ENCODE results near the gene MAG.

Gene MAG

DNA sequence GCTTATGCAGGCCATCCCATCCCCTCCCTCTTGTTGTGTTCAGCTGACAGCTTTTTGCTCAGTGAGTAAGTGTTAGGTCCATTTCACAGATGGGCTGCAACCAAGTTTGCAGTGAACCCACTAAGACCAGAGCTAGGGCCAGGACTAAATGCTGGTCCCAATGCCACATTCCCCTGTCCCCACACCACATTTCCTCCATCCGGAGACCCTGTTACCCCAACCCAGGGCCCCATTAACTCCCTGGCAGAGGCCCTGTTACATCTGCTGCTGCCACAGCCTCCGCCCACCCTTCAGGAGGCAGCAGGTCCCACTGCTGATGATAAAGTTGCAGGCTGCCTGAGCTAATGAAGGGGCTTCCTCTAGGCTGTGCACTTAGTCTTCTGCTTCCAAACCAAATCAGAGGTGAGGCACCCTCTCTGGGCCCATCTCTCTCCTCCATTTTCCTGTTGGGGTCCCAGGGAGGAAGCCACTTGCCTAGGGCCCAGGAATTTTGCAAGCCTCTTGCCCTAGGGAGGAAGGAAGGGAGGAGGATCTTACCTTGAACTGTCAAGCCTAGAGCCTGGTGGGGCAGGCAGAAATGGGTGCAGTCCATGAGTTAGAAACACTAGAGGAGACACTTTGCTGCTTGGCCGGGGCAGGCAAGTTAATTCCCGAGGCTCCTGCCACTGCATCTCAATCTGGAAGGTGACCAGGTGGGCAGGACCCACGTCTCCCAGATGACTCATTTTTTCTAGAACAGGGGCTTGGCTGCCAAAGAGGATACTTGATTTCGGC lies 26.6 kb upstream of the MAG start:
- no peak for DNase-seq

DNA sequence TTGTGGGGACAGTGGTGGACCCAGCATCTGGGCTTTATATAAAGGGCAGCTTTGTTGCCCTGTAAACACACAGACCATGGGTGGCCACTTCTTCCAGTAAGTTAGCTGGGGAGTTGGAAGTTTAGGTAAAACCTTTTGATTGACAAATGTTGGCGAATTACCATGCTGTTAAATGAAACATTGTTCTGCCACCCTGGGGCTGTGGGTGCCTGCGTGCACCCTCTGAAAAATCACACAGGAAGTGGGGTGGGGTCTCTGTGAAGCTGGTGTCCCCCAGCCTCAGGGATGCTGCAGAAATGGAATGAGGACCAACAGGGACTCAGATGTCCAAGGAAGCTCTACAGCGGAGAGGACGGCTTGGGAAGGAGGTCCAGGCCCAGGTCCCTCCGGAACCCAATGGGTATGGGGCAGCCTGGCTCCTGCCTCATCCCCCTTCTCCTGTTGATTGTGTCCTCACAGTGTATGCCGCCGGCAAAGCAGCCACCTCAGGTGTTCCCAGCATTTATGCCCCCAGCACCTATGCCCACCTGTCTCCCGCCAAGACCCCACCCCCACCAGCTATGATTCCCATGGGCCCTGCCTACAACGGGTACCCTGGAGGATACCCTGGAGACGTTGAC lies 26.0 kb upstream of the MAG start:
- no peak for DNase-seq

DNA sequence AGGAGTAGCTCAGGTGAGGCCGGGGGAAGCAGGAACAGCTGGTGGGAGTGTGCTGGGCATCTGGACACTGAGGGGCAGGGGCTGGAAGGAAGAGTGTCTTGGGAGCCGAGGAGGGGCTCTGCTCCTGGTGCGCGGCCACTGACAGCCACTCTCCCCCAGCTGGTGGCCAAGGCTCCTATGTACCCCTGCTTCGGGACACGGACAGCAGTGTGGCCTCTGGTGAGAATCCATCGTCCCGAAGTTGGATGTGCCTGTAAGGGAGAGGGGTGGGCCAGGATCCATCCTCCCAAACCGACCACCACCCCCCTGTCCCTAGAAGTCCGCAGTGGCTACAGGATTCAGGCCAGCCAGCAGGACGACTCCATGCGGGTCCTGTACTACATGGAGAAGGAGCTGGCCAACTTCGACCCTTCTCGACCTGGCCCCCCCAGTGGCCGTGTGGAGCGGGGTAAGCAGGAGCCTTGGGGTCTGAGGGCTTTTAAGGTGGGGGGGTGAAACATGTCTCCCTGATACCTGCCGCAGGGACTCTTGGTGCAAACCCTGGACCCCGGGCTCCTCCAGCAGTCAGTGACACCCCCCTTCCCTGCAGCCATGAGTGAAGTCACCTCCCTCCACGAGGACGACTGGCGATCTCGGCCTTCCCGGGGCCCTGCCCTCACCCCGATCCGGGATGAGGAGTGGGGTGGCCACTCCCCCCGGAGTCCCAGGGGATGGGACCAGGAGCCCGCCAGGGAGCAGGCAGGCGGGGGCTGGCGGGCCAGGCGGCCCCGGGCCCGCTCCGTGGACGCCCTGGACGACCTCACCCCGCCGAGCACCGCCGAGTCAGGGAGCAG lies 25.2 kb upstream of the MAG start:
- DNase-seq = no peak

DNA sequence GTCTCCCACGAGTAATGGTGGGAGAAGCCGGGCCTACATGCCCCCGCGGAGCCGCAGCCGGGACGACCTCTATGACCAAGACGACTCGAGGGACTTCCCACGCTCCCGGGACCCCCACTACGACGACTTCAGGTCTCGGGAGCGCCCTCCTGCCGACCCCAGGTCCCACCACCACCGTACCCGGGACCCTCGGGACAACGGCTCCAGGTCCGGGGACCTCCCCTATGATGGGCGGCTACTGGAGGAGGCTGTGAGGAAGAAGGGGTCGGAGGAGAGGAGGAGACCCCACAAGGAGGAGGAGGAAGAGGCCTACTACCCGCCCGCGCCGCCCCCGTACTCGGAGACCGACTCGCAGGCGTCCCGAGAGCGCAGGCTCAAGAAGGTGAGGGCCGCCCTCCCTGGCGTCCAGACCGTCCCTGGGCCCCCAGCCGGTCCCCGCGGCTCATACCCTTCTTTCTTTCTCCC lies 24.6 kb upstream of the MAG start:
- DNase-seq = peak; percentile 37

DNA sequence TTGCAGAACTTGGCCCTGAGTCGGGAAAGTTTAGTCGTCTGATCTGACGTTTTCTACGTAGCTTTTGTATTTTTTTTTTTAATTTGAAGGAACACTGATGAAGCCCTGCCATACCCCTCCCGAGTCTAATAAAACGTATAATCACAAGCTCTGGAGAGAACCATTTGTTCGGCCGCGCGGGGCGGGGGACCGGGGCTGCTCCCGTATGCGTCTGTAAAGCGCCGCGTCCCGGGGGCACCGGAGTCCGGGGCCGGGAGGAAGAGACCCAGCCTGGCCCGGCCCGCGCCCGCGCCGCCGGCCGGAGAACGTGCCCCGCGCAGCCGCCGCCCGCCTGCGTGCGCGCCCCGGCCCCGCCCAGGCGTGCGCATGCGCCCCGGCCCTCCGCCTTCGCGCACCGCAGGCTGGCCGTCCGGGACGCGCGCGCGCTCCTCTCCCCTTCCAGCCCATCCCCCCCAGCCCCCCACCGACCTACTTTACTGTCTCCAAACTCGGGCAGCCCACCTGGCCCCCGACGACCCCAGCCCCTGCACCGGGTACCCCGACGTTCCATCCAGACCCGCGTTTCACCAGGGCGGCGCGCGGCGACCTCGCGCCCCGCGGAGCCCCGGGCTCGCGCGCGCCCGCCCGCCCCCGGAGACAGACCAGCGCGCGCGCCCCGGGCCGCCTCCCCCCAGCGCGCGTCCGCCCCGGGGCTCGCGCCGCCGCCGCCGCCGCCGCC lies 24.0 kb upstream of the MAG start:
- peak; percentile 67 for DNase-seq

DNA sequence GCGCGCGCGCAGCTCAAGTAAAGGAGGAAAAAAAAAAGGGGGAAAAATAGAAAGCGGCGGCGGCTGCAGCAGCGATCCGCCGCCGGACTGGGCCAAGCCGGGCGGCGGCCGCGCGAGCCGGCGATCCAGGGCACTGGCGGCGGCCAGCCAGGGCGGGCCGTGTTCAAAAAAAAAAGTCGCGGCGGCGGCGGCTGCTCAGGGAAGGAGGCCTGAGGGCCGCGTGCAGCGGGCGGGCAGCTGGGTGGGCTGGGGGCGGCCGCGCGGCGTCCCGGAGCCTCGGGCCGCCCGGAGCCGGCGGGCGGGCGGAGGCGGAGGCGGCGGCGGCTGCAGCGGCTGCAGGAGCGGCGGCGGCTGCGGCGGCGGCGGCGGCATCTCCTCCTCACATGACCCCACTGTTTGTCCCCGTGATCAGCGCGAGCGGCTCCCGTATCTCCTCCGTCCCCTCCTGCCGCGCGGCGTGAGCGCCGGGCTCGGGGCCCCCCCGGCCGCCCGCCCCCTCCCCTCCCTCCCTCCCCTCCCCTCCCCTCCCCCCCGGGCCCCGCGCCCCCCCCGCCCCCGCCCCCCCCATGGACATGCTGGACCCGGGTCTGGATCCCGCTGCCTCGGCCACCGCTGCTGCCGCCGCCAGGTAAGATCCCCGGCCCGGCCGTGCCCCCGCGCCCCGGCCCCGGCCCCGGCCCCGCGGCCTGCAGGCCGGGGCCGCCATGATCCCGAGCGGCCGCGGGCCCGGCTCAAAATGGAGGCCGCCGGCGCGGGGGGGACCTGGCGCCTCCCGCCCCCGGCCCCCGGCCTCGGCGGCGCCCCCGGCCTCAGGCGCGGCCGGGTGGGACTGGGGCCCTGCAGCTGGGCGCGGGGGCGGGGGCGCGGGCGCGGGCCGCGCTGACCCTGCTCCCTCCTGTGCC lies 23.2 kb upstream of the MAG start, which contains the start of gene USF2:
Gene USF2 (plus strand): TSS at position 427 of the 902 bp plus-strand sequence. CDS start 140 bp downstream, at position 567.
- DNase-seq = peak; percentile 73

DNA sequence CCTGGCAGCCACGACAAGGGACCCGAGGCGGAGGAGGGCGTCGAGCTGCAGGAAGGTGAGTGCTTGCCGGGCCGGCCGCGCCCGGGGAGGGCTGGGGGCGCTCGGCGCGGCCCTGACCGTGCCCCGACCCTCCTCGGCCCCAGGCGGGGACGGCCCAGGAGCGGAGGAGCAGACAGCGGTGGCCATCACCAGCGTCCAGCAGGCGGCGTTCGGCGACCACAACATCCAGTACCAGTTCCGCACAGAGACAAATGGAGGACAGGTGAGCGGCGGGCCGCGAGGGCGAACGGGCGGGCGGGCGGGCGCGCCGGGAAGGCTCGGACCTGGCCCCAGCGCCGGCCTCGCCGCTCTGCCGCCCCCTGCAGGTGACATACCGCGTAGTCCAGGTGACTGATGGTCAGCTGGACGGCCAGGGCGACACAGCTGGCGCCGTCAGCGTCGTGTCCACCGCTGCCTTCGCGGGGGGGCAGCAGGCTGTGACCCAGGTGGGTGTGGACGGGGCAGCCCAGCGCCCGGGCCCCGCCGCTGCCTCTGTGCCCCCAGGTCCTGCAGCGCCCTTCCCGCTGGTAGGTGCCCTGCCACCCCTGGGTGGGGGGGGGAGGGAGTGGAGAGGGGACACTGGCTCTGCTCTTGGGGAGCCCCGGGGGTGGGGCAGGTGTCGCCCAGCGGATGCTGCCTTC lies 22.4 kb upstream of the MAG start:
- DNase-seq = peak; percentile 76

DNA sequence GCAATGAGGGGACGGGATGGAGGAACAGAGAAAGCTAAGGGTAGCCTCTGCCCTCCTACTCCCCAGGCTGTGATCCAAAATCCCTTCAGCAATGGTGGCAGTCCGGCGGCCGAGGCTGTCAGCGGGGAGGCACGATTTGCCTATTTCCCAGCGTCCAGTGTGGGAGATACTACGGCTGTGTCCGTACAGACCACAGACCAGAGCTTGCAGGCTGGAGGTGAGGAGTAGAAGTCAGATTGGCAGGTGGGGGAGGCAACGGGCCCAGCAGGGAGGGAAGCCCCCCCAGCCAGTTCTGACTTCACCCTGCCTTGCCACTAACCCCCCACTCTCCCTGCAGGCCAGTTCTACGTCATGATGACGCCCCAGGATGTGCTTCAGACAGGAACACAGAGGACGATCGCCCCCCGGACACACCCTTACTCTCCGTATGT lies 21.6 kb upstream of the MAG start:
- no peak for DNase-seq

DNA sequence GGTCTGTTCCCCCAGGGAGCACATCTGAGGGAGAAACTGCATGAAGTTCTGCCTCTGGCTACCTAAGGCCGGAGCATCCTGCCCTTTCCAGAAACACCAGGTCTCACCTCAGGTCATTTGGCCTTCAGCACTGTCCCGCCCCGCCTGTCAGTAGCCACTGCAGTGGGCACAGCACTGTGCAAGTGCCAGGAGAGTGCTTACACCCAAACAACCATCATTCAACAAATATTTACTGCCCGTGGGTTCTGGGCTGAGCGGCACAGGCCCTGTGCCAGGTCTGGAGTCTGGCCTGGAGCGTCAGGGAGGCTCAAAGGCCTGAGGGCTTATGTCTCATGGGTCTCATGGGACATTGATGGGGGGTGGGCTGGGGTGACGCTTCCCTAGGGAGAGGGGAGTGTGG lies 20.4 kb upstream of the MAG start:
- DNase-seq = no peak

DNA sequence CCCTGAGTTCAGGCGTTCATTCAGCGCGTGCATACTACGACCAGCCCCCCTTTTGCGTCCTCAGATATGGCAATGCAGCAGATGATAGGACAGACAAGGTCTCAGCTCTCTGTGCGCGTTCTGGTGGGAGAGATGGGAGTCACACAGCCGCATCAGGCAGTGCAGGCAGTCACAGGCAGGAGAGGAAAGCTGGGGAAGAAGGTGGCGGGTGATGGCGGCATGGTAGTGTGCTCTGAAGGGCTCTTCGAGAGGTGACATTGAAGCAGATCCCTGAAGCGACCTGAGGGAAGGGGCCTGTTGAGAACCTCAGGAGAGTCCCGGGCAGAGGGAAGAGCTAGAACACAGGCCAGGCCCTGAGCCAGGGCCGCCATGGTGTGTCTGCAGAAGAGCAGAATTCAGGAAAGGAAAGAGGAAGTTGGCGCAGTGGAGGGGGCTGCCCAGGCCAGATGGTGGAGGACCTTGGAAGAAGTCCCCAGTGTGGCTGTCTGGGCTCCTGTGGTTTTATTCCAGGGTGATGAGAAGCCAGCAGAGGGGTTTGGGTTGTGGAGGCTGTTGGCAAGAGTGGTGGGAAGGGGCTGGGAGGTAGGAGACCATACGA lies 19.7 kb upstream of the MAG start:
- no peak for DNase-seq

DNA sequence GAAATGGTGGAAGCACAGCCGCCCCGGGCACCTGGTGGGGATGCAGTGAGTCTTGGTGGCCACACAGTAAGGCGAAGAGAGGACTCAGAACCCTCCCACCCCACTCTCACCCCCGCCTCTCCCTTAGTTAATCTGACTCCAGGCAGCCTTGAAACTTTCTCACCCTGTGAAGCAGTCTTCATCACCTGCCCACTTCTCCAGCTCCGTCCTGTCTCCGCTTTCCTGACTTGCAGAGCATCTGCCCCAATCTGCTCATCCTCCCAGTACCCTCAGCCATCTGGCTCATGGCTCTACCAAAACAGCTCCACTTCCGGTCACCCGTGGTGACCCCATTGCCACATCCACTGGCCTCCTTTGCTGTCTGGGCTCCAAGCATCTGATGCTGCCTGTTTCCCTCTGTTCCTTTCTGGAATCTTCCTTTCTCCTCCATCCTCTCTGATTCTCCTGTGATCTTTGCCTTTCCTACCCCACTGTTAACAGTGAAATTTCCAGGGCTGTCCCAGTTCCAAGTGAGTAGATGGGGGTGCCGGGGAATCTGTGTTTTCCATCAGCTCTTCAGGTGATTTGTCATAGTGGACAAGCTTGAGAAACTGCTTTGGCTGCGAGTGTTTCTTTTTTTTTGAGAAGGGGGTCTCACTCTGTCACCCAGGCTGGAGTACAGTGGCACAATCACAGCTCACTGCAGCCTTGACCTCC lies 18.9 kb upstream of the MAG start:
- DNase-seq = no peak

DNA sequence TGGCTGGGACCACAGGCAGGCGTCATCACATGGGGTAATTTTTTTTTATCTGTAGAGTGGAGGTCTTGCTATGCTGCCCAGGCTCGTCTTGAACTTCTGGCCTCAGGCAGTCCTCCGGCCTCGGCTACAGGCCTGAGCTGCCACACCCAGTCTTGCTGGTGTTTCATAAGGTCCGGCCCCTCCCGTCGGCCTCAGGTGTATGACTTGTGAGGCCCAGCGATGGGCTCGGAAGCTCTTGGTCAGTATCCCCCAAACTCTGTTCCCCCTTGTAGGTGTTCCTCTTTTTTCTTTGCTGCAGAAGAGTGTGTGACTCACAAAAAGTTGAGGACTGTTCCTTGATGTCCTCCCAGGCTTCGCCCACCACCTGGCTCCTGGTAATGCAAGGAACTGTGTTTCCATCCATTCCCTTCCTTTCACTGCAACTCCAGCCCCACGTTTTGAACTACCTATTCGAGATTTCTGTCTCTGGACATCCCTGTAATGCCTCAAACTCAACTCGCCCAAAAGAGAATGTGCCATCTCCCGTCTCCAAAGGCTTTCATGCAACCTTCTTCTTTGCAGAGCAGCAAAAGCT lies 18.2 kb upstream of the MAG start:
- DNase-seq = no peak

DNA sequence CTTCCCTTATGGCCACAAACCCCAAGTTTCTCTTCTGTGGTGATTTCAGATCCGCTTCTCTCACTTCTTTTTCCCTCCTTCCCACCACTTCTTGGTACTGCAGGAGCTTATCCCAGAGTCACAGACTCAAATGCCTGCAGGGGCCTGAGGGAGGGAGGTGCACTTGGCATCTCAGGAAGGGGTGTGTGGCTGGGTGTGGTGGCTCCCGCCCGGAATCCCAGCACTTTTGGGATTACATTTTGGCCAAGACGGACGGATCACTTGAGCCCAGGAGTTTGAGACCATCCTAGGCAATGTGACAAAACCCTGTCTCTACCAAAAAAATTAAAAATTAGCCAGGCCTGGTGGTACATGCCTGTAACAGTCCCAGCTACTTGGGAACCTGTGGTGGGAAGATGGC lies 17.6 kb upstream of the MAG start:
- no peak for DNase-seq

DNA sequence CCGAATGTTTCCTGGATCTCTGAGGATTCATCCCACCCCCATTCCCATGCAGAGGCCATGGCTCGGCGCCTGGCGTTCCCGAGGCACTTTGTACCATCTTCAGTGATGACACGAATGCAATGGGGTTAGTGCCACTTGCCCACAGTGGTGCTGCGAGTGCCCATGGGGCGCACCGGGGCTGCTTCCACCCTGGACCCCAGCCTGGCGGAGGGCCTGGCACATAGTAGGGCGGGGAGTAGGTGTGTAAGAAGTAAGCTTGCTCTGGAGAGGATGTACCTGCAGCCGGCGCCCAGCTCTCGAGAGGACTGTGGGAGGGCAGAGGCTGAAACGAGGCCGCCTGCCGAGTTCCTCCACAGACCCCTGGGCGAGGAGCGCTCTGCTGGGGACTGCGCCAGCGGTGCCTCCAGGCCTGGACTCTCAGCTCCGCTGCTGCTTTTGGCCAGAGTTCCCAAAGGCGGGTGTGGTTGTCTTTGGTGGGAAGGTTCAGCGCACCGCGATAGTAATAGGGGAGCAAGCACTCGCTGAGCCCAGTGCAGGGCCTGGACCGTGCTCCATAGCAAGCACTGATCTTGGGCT lies 15.2 kb upstream of the MAG start:
- DNase-seq = no peak

DNA sequence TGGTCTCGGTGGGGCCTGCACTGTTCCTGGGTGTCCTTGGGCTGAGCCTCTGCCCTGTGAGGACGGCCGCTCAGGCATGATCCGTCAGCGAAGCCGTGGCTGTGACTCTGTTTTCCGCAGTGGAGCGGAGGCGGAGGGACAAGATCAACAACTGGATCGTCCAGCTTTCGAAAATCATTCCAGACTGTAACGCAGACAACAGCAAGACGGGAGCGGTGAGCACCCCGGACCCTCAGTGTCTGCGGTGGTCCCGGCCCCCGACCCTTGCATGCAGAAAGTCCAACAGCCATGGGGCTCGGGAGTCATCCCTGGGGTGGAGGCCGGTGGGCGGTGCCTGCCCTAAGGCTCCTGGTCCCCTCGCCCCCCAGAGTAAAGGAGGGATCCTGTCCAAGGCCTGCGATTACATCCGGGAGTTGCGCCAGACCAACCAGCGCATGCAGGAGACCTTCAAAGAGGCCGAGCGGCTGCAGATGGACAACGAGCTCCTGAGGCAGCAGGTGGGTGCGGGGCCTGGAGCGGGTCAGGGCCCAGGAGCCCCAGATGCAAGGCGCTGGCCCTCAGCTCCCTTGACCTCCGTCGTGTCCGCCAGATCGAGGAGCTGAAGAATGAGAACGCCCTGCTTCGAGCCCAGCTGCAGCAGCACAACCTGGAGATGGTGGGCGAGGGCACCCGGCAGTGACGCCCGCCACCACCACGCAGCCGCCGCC lies 13.2 kb upstream of the MAG start:
- no peak for DNase-seq

DNA sequence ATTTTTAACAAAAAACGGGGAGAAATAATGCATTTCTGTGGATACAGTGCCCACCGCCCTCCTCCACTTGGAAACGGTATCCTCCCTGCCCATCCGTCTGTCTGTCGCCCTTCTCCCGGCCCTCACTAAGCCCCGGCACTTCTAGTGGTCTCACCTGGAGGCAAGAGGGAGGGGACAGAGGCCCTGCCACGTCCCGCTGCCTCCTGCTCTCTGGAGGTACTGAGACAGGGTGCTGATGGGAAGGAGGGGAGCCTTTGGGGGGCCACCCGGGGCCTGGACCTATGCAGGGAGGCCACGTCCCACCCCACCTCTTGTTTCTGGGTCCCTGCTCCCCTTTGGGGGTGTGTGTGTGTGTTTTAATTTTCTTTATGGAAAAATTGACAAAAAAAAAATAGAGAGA lies 12.6 kb upstream of the MAG start:
- no peak for DNase-seq

DNA sequence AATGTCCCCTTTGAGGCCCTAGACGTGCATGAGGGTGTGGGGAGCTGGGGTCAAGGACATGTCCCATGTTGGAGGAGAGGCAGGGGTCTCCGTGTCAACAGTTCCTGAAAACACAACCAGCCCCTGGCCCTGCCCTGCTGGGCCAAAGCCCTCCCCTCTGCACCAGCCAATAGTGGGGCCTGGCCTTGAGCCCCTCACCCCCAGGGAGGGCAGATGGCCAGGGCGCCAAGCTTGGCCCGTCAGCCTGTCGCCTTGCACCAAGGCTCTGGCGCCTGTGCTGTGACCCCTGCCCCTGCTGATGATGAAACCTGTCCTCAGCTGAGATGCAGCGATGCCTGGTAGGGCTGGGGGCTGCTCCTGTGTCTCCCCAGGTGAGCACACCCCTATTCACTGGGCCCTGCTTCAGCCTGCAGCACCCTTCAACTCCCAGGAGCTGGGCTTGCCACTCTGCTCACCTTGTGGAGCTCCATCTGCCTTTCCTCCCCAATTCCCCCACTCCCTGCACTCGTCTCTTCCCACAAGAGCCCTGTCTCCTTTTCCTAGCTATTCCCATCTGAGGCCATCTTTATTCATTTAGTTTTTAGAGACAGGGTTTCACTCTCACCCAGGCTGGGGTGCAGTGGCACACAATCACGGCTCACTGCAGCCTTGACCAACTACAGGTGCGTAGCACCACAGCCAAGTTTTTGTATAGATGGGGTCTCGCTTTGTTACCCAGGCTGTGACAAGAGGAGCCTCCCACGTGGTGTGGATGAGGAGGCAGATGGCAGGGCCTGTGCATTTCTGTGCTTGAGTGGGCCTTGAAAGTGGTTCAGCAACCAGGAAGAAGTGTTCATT lies 11.8 kb upstream of the MAG start:
- DNase-seq = no peak

DNA sequence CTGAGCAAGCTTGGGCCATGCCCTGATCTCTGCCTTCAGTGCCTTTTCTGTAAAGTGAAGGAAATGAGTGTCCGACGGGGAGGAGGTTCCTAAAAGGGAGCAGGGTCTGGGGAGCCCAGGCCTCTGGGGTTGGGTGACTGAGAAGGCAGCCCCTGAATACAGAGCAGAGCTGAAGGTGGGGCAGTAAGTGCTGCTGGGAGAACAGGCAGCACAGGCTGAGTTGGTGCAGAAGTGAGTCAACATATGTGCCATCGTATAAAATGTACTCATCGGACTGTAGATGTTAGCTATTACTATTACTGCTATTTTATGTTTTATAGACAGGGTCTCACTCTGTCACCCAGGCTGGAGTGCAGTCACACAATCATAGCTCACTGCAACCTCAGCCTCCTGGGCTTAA lies 10.7 kb upstream of the MAG start:
- no peak for DNase-seq
